Left lung (tissue), 10 donors: ENCODE measurements around the gene ALG14. TPM values are rescaled to one million over a fixed set of nuclear protein-coding genes. Genes with fewer than 3 reads are reported as not detected.
A peak's percentile ranks its signal among the peaks of the same experiment; 100 is the strongest.

Source experiments
- ATAC-seq: fragments of 200-7000 bp; cut with Tn5 transposase; one replicate; pipeline ENCODE4 v1.9.1; 2020; ENCODE audit warnings: moderate library complexity
- DNase-seq, 4 donors: peaks; one replicate each; pipeline ENCODE4 v3.0.0-alpha.2; 2013 to 2020
- H3K27ac ChIP-seq, 2 donors: fragments of 200-600 bp; sonication (generic) in 1 of 2; one replicate each; pipeline versions ENCODE4 v1.5.0 to v1.8.0; 2020 to 2021
- H3K27me3 ChIP-seq, 2 donors: fragments of 200-600 bp; sonication (generic) in 1 of 2; one replicate each; pipeline versions ENCODE4 v1.5.0 to v1.8.0; 2020 to 2021
- H3K36me3 ChIP-seq, 2 donors: fragments of 200-600 bp; sonication (generic) in 1 of 2; one replicate each; pipeline versions ENCODE4 v1.5.0 to v1.8.0; 2020 to 2021
- H3K4me1 ChIP-seq, 2 donors: fragments of 200-600 bp; one replicate each; pipeline ENCODE4 v1.8.0; 2021
- H3K4me3 ChIP-seq, 2 donors: fragments of 200-600 bp; sonication (generic) in 1 of 2; one replicate each; pipeline versions ENCODE4 v1.5.0 to v1.8.0; 2020 to 2021; ENCODE audit warnings: mild to moderate bottlenecking in 1 of 2
- H3K9me3 ChIP-seq, 2 donors: fragments of 200-600 bp; sonication (generic) in 1 of 2; one replicate each; pipeline versions ENCODE4 v1.5.0 to v1.8.0; 2020 to 2021
- intact Hi-C, 2 donors: fragments of 100-400 bp; cut with DNase I; formaldehyde crosslinking; loops; one replicate each; pipeline versions ENCODE4 v1.11.2 to v1.14.2; 2022
- polyA plus RNA-seq, 6 donors: library from polyadenylated mRNA; unstranded; fragments of 120-200 nt; gene quantifications; one replicate each; pipeline ENCODE4 v1.2.1, GENCODE V29; 2013; ENCODE audit not compliant: insufficient read length in 6 of 6
- total RNA-seq, 2 donors: library from RNA; stranded (reverse); fragmentation: NEBNext Ultra II Directional; extraction: Animal tissue kit (Norgen Biotek cat#: 25700); gene quantifications; one replicate each; pipeline ENCODE4 v1.2.1, GENCODE V29; 2021
- TF ChIP-seq, protein P1 (sequence below), 2 donors: fragments of 200-600 bp; sonication (generic) in 1 of 2; IDR thresholded peaks; one replicate each; pipeline versions ENCODE4 v1.5.0 to v1.8.0; 2021; ENCODE audit warnings: antibody characterized with exemption in 2 of 2
- donor health status: DM: no; HTN: yes; CAD: no.
- donor health status: DM: no; HTN: no; CAD: no.

ALG14 gene
- total and polyA plus RNA-seq, 8 donors = 5.1 to 13.4 (median 10.1) TPM

DNA sequence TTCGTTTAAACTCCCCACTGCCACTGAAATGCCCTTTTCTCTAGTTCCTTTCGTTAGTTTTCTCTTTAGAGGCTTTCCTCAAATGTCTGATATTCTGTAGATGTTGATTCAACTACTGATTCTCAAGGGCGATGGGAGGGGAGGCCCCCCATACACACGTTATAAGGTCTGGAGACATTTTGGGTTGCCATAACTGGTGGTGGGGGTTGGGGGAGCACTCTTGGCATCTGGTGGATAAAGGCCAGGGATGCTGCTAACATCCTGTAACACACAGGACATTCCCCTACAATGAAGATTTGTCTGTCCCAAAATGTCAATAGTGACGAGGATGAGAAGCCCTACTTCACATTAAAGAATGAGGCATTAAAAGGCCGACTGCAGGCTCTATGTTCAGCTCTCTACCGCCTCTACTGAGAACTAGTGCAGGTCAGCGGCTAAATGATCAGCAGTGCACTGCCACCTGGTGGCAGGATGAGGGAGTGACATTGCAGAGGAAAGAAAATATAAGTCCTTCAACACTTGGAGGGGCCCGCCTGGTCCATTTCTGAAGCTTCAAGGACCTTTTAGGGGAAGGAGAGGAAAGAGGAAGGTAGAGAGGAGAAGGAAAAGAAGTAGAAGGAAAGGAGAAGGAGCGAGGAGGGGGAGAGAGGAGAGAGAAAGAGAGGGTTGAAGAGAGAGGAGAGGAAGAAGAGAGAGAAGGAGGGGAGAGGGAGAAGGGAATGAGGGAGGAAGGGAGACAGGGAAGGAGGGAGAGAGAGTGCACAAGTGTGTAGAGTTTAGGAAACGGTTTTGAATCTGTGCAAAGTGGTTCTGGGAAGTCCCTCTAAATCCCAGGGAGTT lies 29.4 kb downstream of the ALG14 start:
- Histone ChIP-seq H3K27ac (peak overlapping the region; percentile 51 to 78), H3K4me3 (no peak overlapping the region), H3K9me3 (no peaks in the 10 kb centered on the region), H3K36me3 (no peaks in the 10 kb centered on the region), H3K27me3 (no peaks in the 10 kb centered on the region), H3K4me1 (peaks cover 0 to 28% of the 10 kb centered on the region in 2 donors)
- peak; percentile 97 for ATAC-seq
- peak; percentile 81 to 93 (median 84) for DNase-seq
- TF ChIP-seq, protein P1, sequence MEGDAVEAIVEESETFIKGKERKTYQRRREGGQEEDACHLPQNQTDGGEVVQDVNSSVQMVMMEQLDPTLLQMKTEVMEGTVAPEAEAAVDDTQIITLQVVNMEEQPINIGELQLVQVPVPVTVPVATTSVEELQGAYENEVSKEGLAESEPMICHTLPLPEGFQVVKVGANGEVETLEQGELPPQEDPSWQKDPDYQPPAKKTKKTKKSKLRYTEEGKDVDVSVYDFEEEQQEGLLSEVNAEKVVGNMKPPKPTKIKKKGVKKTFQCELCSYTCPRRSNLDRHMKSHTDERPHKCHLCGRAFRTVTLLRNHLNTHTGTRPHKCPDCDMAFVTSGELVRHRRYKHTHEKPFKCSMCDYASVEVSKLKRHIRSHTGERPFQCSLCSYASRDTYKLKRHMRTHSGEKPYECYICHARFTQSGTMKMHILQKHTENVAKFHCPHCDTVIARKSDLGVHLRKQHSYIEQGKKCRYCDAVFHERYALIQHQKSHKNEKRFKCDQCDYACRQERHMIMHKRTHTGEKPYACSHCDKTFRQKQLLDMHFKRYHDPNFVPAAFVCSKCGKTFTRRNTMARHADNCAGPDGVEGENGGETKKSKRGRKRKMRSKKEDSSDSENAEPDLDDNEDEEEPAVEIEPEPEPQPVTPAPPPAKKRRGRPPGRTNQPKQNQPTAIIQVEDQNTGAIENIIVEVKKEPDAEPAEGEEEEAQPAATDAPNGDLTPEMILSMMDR (IDR thresholded peaks at IDR 0.05) = peak; percentile 89 to 99
- intact Hi-C loops = loop anchor here in 1 of 2 donors (2.0 kb wide), 1 partner anchor 189 kb away; no protein-coding TSS in a partner anchor

DNA sequence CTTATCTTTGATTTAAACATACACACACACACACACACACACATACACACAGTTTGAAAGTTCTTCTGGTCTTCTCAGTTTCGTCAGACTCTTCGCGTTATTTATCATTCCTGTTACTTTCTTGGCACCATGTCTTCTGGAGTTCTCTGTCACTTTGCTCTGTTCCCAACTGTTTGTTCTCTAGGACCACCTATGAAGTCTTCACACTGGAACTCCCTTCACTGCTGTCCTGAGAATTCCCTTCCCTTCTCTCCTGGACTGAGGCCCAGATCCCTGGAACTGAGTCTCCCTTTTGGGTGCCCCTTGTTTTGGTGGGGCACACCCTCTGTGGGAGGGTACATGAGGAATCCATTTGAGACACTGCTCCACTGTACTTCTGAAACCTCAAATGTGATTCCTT lies 30.5 kb downstream of the ALG14 start:
- DNase-seq (peak in 2 of 4 donors; percentile 57 to 75), ATAC-seq (no peak)
- Histone ChIP-seq H3K36me3 (no peaks in the 10 kb centered on the region), H3K4me3 (no peak overlapping the region), H3K27me3 (no peaks in the 10 kb centered on the region), H3K4me1 (peaks cover 0 to 28% of the 10 kb centered on the region in 2 donors), H3K9me3 (no peaks in the 10 kb centered on the region), H3K27ac (peak overlapping the region; percentile 51 to 78)
- intact Hi-C loops = loop anchor here in 1 of 2 donors (2.0 kb wide), 1 partner anchor 187 kb away; no protein-coding TSS in a partner anchor
- TF ChIP-seq, protein P1 (IDR thresholded peaks at IDR 0.05) = no peak

DNA sequence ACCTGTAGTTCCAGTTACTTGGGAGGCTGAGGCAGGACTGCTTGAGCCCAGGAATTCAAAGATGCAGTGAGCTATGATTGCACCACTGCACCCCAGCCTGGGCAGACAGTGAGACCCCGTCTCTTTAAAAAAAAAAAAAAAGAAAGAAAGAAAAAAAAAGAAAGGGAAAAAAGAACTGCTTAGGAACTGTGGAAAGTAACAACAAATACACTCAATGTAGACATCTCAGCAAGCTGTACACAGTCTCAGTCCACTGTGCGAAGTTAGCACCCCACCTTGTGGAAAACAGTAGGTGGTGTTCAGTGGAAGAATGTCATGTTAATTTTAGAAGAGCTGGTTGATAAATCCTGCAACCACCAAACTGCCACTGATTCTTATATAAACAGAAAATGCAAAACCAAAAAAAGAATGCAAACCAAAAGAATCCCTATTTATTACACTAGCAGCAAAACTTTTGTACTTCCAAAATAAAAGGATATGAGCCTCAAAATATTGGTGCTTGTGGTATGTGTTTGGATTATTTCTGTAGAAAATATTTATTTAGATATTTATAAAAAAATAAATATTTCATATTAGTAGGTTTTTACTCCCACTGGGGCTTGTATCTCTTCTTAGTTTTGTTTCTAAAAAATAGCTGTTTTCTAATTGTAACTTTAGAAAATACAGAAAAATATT lies 31.1 kb downstream of the ALG14 start:
- H3K4me3 ChIP-seq = no peak overlapping the region
- peak overlapping the region; percentile 51 to 78 for H3K27ac ChIP-seq
- H3K36me3 ChIP-seq = no peaks in the 10 kb centered on the region
- H3K9me3 ChIP-seq = no peaks in the 10 kb centered on the region
- peaks cover 0 to 28% of the 10 kb centered on the region in 2 donors for H3K4me1 ChIP-seq
- TF ChIP-seq, protein P1 (IDR thresholded peaks at IDR 0.05) = peak; percentile 60 to 65
- intact Hi-C loops = loop anchor here in 1 of 2 donors (2.0 kb wide), 1 partner anchor 187 kb away; no protein-coding TSS in a partner anchor
- H3K27me3 ChIP-seq = no peaks in the 10 kb centered on the region
- DNase-seq (peak in 3 of 4 donors; percentile 49 to 87 (median 72)), ATAC-seq (peak; percentile 90)

DNA sequence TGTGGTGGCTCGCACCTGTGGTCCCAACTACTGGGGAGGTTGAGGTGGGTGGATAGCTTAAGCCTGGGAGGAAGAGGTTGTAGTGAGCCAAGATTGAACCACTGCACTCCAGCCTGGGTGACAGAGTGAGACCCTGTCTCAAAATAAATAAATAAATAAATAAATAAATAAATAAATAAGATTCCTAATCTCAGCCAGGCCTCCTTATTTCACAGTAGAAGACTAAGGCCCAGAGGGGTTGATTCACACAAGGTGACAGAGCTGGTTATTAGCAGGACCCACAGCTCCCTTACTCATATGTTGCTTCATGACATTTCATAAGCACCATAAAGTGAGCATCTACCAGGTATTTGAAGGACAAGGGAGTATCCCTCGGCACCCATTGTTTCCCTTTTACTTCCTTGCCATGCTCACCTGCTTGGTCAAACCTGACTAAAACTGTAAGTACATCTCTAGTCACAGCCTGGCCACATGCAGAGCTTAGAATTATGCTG lies 32.7 kb downstream of the ALG14 start:
- Histone ChIP-seq H3K4me1 (peaks cover 0 to 28% of the 10 kb centered on the region in 2 donors), H3K27me3 (no peaks in the 10 kb centered on the region), H3K36me3 (no peaks in the 10 kb centered on the region), H3K27ac (no peak overlapping the region), H3K9me3 (no peaks in the 10 kb centered on the region), H3K4me3 (no peak overlapping the region)
- intact Hi-C loops = no loop called here
- TF ChIP-seq, protein P1 (IDR thresholded peaks at IDR 0.05) = no peak
- ATAC-seq = no peak
- DNase-seq = no peak
